ENCODE measurements around the gene MME. TPM values are rescaled to one million over a fixed set of nuclear protein-coding genes. Genes with fewer than 3 reads are reported as not detected.
"Not testable (repeated sequence)": the region's sequence is repeated elsewhere in the genome, so short reads cannot be mapped to it uniquely, and the experiment has no call there.

The MME gene
- polyA plus RNA-seq, 1 experiment, result 208 TPM

DNA sequence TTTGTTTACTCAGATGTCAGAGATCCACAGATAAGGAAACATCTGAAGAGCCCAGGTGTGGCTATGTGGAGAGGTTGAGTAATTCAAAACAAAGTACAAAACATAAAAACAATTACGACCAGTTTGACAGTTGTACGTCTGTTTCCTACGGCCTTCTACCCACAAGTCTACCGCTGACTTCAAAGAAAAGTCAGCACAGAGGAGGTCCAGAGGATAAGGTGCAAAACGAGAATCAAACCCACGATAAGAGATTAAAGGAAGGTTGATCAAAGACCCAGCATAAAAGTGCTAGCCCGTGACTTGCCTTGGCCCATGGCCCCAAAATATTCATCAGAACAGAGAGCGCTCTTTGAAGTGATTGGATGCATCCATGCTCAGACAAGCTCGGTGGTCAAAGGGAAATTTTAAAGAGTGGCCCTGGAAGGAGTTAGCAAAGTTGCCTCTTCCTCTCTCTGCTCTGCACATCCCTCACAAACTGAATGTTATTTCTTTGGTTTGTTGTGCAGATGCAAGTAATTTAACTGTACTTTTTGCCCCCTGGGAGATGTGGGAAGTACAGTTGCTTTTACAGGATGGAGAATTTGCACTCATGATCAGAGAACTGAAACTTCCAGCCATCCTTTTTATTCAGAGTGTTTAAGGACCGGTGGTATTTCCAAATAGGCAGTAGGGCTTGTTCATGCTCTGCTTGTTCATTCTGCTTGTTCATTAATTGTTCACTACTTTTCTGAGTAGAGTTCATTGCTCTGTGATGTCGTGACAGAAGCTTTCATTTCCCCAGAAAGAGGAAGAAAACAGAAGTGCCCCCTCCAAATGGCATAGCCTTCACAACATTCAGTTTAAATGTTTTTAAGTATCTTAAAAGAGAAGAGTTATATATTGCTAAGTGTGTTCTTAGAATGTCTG lies 31.1 kb downstream of the MME start:
- ChIA-PET CTCF (no interaction called here), POLR2A (no interaction called here)
- Histone ChIP-seq H3K36me3 (ENCODE audit: control insufficient read depth, insufficient read depth, low read length) (peaks cover 10% of the 10 kb centered on the region), H3K4me3 (ENCODE audit: low read depth, low read length) (no peak overlapping the region), H3K27me3 (ENCODE audit: control insufficient read depth, insufficient read depth, low read length) (no peaks in the 10 kb centered on the region)
- DNase-seq (ENCODE audit: low read depth), result no peak
- TF ChIP-seq, protein P1, sequence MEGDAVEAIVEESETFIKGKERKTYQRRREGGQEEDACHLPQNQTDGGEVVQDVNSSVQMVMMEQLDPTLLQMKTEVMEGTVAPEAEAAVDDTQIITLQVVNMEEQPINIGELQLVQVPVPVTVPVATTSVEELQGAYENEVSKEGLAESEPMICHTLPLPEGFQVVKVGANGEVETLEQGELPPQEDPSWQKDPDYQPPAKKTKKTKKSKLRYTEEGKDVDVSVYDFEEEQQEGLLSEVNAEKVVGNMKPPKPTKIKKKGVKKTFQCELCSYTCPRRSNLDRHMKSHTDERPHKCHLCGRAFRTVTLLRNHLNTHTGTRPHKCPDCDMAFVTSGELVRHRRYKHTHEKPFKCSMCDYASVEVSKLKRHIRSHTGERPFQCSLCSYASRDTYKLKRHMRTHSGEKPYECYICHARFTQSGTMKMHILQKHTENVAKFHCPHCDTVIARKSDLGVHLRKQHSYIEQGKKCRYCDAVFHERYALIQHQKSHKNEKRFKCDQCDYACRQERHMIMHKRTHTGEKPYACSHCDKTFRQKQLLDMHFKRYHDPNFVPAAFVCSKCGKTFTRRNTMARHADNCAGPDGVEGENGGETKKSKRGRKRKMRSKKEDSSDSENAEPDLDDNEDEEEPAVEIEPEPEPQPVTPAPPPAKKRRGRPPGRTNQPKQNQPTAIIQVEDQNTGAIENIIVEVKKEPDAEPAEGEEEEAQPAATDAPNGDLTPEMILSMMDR (IDR thresholded peaks at IDR 0.05; ENCODE audit: insufficient read depth, low read depth, low read length), result no peak

DNA sequence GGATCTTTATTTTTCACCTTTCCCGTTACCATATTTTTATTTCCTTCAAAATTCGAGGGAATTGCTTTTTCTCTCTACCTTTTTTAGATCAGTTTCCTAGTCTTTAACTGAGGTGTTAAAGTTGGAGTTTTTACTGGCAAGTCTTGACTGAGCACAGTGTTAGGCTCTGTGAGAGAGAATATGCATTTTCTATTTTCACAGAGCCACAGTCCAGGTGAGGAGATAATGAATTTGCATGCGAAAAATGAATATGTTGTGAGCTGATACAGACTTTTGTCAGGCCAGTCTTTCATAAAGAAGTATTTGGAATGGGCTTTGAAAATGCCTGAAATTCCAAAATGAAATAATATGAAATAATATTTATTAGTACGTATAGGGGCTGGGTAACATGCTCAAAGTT lies 31.9 kb downstream of the MME start:
- CTCF ChIA-PET, result no interaction called here
- TF ChIP-seq, protein P1 (IDR thresholded peaks at IDR 0.05; ENCODE audit: insufficient read depth, low read depth, low read length), result no peak
- no peak overlapping the region for H3K4me3 ChIP-seq (ENCODE audit: low read depth, low read length)
- DNase-seq (ENCODE audit: low read depth), result no peak
- H3K27me3 ChIP-seq (ENCODE audit: control insufficient read depth, insufficient read depth, low read length), result no peaks in the 10 kb centered on the region
- POLR2A ChIA-PET, result no interaction called here
- H3K36me3 ChIP-seq (ENCODE audit: control insufficient read depth, insufficient read depth, low read length), result peaks cover 10% of the 10 kb centered on the region

DNA sequence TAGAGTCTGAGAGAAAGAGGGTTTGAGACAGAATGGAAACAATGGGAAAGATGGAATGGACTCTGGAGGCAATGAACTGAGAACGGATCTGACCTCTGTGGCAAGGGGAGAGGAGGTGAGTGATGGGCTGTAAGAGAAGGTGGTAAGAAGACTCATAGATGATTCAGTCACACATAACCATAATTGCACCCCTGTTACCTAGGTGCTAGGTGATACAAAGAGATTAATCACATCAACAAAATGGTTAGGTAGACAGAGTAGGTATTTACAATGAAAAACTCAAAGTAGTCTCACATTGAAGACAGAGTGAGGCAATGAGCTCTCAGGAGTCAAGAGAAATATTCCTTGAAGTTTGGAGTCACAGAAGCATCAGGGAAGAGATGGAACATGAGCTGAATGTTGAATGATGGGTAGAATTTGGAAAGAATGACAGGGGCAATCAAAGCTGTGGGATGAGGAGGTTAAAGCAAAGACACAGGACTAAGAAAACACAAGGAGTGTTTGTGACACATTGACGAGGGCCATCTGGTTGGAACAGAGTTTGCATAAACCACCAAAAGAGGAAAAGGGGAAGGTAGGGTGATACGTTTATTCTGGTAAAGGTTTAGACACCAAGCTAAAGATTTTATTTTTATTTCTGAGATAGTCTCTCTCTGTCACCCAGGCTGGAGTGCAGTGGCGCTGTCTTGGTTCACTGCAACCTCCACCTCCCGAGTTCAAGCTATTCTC lies 32.7 kb downstream of the MME start:
- DNase-seq (ENCODE audit: low read depth), result no peak
- no peaks in the 10 kb centered on the region for H3K27me3 ChIP-seq (ENCODE audit: control insufficient read depth, insufficient read depth, low read length)
- TF ChIP-seq, protein P1 (IDR thresholded peaks at IDR 0.05; ENCODE audit: insufficient read depth, low read depth, low read length), result no peak
- CTCF ChIA-PET, result no interaction called here
- no peak overlapping the region for H3K4me3 ChIP-seq (ENCODE audit: low read depth, low read length)
- POLR2A ChIA-PET, result no interaction called here
- peaks cover 10% of the 10 kb centered on the region for H3K36me3 ChIP-seq (ENCODE audit: control insufficient read depth, insufficient read depth, low read length)

DNA sequence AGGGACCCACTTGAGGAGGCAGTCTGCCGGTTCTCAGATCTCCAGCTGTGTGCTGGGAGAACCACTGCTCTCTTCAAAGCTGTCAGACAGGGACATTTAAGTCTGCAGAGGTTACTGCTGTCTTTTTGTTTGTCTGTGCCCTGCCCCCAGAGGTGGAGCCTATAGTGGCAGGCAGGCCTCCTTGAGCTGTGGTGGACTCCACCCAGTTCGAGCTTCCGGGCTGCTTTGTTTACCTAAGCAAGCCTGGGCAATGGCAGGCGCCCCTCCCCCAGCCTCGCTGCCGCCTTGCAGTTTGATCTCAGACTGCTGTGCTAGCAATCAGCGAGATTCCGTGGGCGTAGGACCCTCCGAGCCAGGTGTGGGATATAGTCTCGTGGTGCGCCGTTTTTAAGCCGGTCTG lies 44.6 kb downstream of the MME start:
- CTCF ChIA-PET; H3K4me3 ChIP-seq (ENCODE audit: low read depth, low read length); POLR2A ChIA-PET; H3K27me3 ChIP-seq (ENCODE audit: control insufficient read depth, insufficient read depth, low read length); H3K36me3 ChIP-seq (ENCODE audit: control insufficient read depth, insufficient read depth, low read length); DNase-seq (ENCODE audit: low read depth): not testable (repeated sequence)

DNA sequence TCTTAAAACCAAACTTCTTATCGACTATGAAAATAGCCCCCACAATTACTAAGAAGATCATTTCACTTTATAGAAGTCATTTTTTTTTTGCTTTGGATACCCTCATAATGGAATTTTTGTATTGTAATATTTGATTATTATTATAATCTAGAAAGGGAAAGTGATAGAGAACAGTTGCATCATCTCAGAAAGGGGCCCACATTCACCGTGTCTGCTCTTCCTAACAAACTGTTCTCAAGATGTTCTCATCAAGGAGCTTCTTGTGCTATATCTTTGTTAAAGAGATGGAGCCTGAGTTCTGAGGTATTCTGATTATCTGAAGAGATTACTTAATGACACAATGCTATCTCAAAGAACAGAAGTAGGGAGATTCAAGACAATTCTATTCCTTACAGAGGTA lies 49.3 kb downstream of the MME start:
- no peak for DNase-seq (ENCODE audit: low read depth)
- CTCF ChIA-PET, result interaction anchor here (1.0 kb wide), 1 partner anchor 193 kb away, joined by 4 read pairs; no protein-coding TSS in a partner anchor
- TF ChIP-seq, protein P1 (IDR thresholded peaks at IDR 0.05; ENCODE audit: insufficient read depth, low read depth, low read length), result no peak
- Histone ChIP-seq H3K27me3 (ENCODE audit: control insufficient read depth, insufficient read depth, low read length) (no peaks in the 10 kb centered on the region), H3K4me3 (ENCODE audit: low read depth, low read length) (no peak overlapping the region), H3K36me3 (ENCODE audit: control insufficient read depth, insufficient read depth, low read length) (peaks cover 15% of the 10 kb centered on the region)
- POLR2A ChIA-PET, result no interaction called here

All from BJ (cell line).